Measurements from ENCODE around the gene RFX2.
"Not testable (repeated sequence)": the region's sequence is repeated elsewhere in the genome, so short reads cannot be mapped to it uniquely, and the experiment has no call there.

Gene RFX2

GRCh38 chr19:6073858-6074708 is 36.2 kb downstream of the RFX2 start:
- DNase-seq, result no peak

- not testable (repeated sequence) for DNase-seq
Measured at GRCh38 chr19:6073233-6073632, 37.1 kb downstream of the RFX2 start.

- DNase-seq, result no peak
Measured at GRCh38 chr19:6071875-6072274, 38.4 kb downstream of the RFX2 start.

- no peak for DNase-seq
Measured at GRCh38 chr19:6070720-6071485, 39.4 kb downstream of the RFX2 start.

GRCh38 chr19:6070207-6070681 is 40.1 kb downstream of the RFX2 start:
- DNase-seq, result no peak

- no peak for DNase-seq
Measured at GRCh38 chr19:6069268-6069791, 41.0 kb downstream of the RFX2 start.

- DNase-seq, result no peak
Measured at GRCh38 chr19:6068711-6069110, 41.6 kb downstream of the RFX2 start.

- no peak for DNase-seq
Measured at GRCh38 chr19:6067975-6068374, 42.3 kb downstream of the RFX2 start.

GRCh38 chr19:6066661-6067646 is 43.3 kb downstream of the RFX2 start:
- peak; percentile 80 to 91 for DNase-seq

GRCh38 chr19:6065685-6066374 is 44.5 kb downstream of the RFX2 start:
- DNase-seq, result no peak

- no peak for DNase-seq
Measured at GRCh38 chr19:6064336-6065073, 45.8 kb downstream of the RFX2 start.

GRCh38 chr19:6063576-6064335 is 46.5 kb downstream of the RFX2 start:
- no peak for DNase-seq

- DNase-seq, result no peak
Measured at GRCh38 chr19:6062961-6063575, 47.2 kb downstream of the RFX2 start.

- DNase-seq, result no peak
Measured at GRCh38 chr19:6062274-6062673, 48.0 kb downstream of the RFX2 start.

- DNase-seq, result no peak
Measured at GRCh38 chr19:6061376-6062130, 48.7 kb downstream of the RFX2 start.

GRCh38 chr19:6060600-6061375 is 49.5 kb downstream of the RFX2 start:
- DNase-seq, result no peak

GRCh38 chr19:6059988-6060599 is 50.2 kb downstream of the RFX2 start:
- no peak for DNase-seq

Measured in NCI-H1930 (cell line).